ENCODE measurements around the gene DST. TPM values are rescaled to one million over a fixed set of nuclear protein-coding genes. Genes with fewer than 3 reads are reported as not detected.
"Not testable (repeated sequence)": the region's sequence is repeated elsewhere in the genome, so short reads cannot be mapped to it uniquely, and the experiment has no call there.

DST gene
- total RNA-seq, 2 experiments from 2014 or later = 0.76 to 0.79 TPM

- Mint-ChIP-seq H3K4me3 (no peak overlapping the region), H3K36me3 (ENCODE audit: low read depth) (no peaks in the 10 kb centered on the region), H3K27me3 (ENCODE audit: low read depth) (no peaks in the 10 kb centered on the region), H3K9me3 (ENCODE audit: insufficient read depth) (peaks cover 3% of the 10 kb centered on the region), H3K4me1 (ENCODE audit: low read depth) (no peaks in the 10 kb centered on the region), H3K27ac (no peak overlapping the region)
- CTCF ChIA-PET = interaction anchor here (1.3 to 2.4 kb wide), 2 partner anchors 10 to 12 kb away, joined by 5 to 15 read pairs; no protein-coding TSS in a partner anchor
- ATAC-seq = no peak
- POLR2A ChIA-PET = no interaction called here
- DNase-seq = no peak
Observed at GRCh38 chr6:56580271-56580670, 62.4 kb downstream of the DST start.

DNA sequence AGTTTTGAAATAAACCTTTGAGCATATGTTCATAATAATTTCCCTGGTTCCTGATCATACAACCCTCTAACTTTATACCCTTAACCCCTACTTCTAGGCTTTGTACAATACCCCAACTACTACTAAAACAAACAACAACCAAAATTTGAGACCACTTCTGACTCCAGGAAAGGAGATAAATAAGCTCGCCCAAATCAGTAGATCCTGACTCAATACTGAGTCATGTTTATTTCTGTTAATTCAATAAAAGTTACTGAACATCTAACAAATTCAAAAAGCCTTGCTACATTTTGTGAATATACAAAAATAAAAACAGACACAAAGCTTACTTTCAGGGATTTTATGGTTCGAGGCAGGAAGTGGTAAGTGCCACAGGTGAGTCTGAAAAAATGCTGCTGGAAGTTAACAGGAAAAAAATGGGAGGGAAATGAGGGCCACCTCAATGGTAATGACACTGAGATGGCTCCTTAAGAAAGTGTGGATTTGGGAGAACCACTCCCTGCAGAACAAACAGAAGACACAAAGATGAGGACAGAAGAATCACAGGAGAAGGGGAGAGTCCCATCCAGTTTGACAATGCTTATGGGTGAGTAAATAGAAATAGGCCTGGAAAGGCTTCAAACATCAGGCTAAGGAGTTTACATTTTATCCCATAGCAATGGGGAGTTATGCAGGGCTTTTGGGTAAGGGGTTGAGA lies 63.4 kb downstream of the DST start:
- ATAC-seq = no peak
- ChIA-PET CTCF (no interaction called here), POLR2A (no interaction called here)
- Mint-ChIP-seq H3K27ac (no peak overlapping the region), H3K4me3 (no peak overlapping the region), H3K36me3 (ENCODE audit: low read depth) (no peaks in the 10 kb centered on the region), H3K9me3 (ENCODE audit: insufficient read depth) (peaks cover 3% of the 10 kb centered on the region), H3K4me1 (ENCODE audit: low read depth) (no peaks in the 10 kb centered on the region), H3K27me3 (ENCODE audit: low read depth) (no peaks in the 10 kb centered on the region)
- DNase-seq = no peak

GRCh38 chr6:56575736-56576135 lies 67.0 kb downstream of the DST start:
- H3K4me1 Mint-ChIP-seq (ENCODE audit: low read depth) = no peaks in the 10 kb centered on the region
- no peak overlapping the region for H3K27ac Mint-ChIP-seq
- no peak overlapping the region for H3K4me3 Mint-ChIP-seq
- DNase-seq (no peak), ATAC-seq (no peak)
- ChIA-PET POLR2A (no interaction called here), CTCF (interaction anchor here (1.2 kb wide), 1 partner anchor 17 kb away, joined by 3 read pairs; no protein-coding TSS in a partner anchor)
- H3K27me3 Mint-ChIP-seq (ENCODE audit: low read depth) = no peaks in the 10 kb centered on the region
- no peaks in the 10 kb centered on the region for H3K36me3 Mint-ChIP-seq (ENCODE audit: low read depth)
- H3K9me3 Mint-ChIP-seq (ENCODE audit: insufficient read depth) = no peaks in the 10 kb centered on the region

DNA sequence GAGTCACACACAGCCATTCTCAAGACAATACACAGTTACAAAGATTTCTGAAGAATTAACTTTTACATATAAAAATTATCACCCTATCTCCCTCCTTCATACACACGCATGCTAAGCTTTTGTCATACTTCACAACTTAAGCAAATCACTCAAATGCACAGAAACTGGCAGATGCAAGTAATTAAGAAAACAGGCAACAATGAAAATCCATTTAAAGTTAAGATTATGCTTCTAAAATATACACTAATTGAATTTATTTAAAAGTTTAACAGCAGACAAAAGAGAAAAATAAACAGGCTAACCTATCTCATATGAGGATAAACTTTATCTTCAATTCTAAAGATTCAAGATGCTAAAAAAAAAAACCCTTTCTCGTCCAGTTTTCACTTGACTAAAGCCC lies 68.4 kb downstream of the DST start:
- H3K4me3 Mint-ChIP-seq = no peak overlapping the region
- DNase-seq = no peak
- ChIA-PET POLR2A (no interaction called here), CTCF (no interaction called here)
- H3K9me3 Mint-ChIP-seq (ENCODE audit: insufficient read depth) = no peaks in the 10 kb centered on the region
- no peaks in the 10 kb centered on the region for H3K4me1 Mint-ChIP-seq (ENCODE audit: low read depth)
- no peaks in the 10 kb centered on the region for H3K36me3 Mint-ChIP-seq (ENCODE audit: low read depth)
- H3K27me3 Mint-ChIP-seq (ENCODE audit: low read depth) = no peaks in the 10 kb centered on the region
- no peak for ATAC-seq
- no peak overlapping the region for H3K27ac Mint-ChIP-seq

DNA sequence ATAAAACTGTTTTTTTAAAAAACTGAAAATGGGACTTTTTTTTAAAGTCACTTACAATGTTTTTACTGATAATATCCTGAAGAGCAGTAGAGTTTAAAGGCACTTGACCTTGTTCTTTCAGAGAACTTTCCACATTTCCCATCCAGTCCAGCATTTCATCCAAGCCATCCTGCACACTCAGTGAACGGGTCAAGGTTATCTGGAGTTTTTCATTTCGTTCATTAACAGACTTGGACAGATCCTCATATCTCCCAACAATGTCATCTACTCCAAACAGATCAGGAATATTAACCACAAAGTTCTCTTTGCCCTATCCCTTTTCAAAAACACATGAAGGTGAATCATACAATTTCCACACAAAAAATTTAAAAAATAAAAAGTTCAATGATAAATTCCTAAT lies 69.1 kb downstream of the DST start:
- no peaks in the 10 kb centered on the region for H3K9me3 Mint-ChIP-seq (ENCODE audit: insufficient read depth)
- H3K36me3 Mint-ChIP-seq (ENCODE audit: low read depth) = no peaks in the 10 kb centered on the region
- ChIA-PET POLR2A (no interaction called here), CTCF (no interaction called here)
- H3K27me3 Mint-ChIP-seq (ENCODE audit: low read depth) = no peaks in the 10 kb centered on the region
- DNase-seq = no peak
- no peak overlapping the region for H3K27ac Mint-ChIP-seq
- no peaks in the 10 kb centered on the region for H3K4me1 Mint-ChIP-seq (ENCODE audit: low read depth)
- no peak overlapping the region for H3K4me3 Mint-ChIP-seq
- ATAC-seq = no peak

- ATAC-seq (no peak), DNase-seq (no peak)
- no peaks in the 10 kb centered on the region for H3K4me1 Mint-ChIP-seq (ENCODE audit: low read depth)
- H3K9me3 Mint-ChIP-seq (ENCODE audit: insufficient read depth) = no peaks in the 10 kb centered on the region
- no peak overlapping the region for H3K4me3 Mint-ChIP-seq
- no peaks in the 10 kb centered on the region for H3K27me3 Mint-ChIP-seq (ENCODE audit: low read depth)
- no peak overlapping the region for H3K27ac Mint-ChIP-seq
- H3K36me3 Mint-ChIP-seq (ENCODE audit: low read depth) = no peaks in the 10 kb centered on the region
- POLR2A ChIA-PET = no interaction called here
- CTCF ChIA-PET = no interaction called here
Observed at GRCh38 chr6:56572788-56573471, 69.8 kb downstream of the DST start.

DNA sequence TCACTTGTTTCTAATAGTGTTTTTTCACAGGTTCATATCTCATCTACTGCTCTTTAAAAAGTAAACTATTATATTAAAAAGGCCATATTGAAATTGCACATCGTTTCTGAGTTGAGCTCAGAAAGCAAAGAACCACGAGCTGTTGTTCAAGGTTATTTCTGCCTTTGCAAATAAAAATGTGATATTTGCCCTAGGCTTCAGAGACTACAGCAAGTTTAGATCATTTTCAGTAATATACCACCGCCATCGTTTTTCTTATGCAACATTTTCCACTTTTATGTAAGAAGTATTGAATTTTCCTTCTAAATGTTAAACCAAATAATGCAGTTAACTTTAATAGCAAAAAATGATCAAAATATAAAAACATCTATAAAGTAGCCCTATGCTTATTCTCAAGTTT lies 71.1 kb downstream of the DST start:
- Mint-ChIP-seq H3K36me3 (ENCODE audit: low read depth) (no peaks in the 10 kb centered on the region), H3K9me3 (ENCODE audit: insufficient read depth) (no peaks in the 10 kb centered on the region), H3K4me3 (no peak overlapping the region), H3K27ac (no peak overlapping the region), H3K4me1 (ENCODE audit: low read depth) (no peaks in the 10 kb centered on the region), H3K27me3 (ENCODE audit: low read depth) (no peaks in the 10 kb centered on the region)
- DNase-seq = no peak
- CTCF ChIA-PET = interaction anchor here (1.1 to 2.8 kb wide), 4 partner anchors 10 to 167 kb away, joined by 3 to 21 read pairs (median 10); no protein-coding TSS in a partner anchor
- POLR2A ChIA-PET = no interaction called here
- ATAC-seq = no peak

GRCh38 chr6:56570413-56571359 lies 72.0 kb downstream of the DST start:
- no peak for ATAC-seq
- ChIA-PET POLR2A (no interaction called here), CTCF (interaction anchor here (0.6 to 2.8 kb wide), 13 partner anchors 9 to 217 kb away, joined by 3 to 21 read pairs (median 4); no protein-coding TSS in a partner anchor)
- Mint-ChIP-seq H3K27me3 (ENCODE audit: low read depth) (no peaks in the 10 kb centered on the region), H3K4me1 (ENCODE audit: low read depth) (no peaks in the 10 kb centered on the region), H3K36me3 (ENCODE audit: low read depth) (no peaks in the 10 kb centered on the region), H3K27ac (no peak overlapping the region), H3K9me3 (ENCODE audit: insufficient read depth) (no peaks in the 10 kb centered on the region), H3K4me3 (no peak overlapping the region)
- DNase-seq = no peak

DNA sequence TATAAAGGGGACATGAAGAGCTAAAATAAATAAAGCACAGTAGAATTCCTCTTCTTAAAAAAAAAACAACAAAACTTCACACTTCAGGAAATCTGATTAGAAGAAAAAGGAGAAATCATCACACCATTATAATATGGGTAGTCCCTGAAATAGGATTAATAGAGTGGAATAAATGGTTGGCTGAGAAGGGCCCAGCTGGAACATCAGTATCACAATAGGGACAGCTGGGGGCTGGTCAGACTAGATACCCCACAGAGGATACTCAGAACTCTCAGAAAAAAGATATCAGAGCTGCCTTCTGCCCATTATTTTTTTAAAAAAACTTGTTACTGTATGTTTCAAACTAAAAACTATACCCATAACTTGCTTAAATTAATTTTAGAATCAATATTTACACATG lies 75.2 kb downstream of the DST start:
- ChIA-PET CTCF (no interaction called here), POLR2A (no interaction called here)
- no peak for ATAC-seq
- no peaks in the 10 kb centered on the region for H3K9me3 Mint-ChIP-seq (ENCODE audit: insufficient read depth)
- no peak overlapping the region for H3K27ac Mint-ChIP-seq
- H3K4me1 Mint-ChIP-seq (ENCODE audit: low read depth) = no peaks in the 10 kb centered on the region
- no peaks in the 10 kb centered on the region for H3K36me3 Mint-ChIP-seq (ENCODE audit: low read depth)
- DNase-seq = no peak
- H3K27me3 Mint-ChIP-seq (ENCODE audit: low read depth) = no peaks in the 10 kb centered on the region
- H3K4me3 Mint-ChIP-seq = no peak overlapping the region

DNA sequence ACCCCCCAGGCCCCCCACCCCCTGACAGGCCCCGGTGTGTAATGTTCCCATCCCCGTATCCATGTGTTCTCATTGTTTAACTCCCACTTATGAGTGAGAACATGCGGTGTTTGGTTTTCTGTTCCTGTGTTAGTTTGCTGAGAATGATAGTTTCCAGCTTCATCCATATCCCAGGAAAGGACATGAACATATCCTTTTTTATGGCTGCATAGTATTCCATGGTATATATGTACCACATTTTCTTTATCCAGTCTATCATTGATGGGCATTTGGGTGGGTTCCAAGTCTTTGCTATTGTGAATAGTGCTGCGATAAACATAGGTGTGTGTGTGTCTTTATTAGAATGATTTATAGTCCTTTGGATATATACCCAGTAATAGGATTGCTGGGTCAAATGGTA lies 80.0 kb downstream of the DST start:
- H3K36me3 Mint-ChIP-seq (ENCODE audit: low read depth); H3K27ac Mint-ChIP-seq; H3K27me3 Mint-ChIP-seq (ENCODE audit: low read depth); H3K4me3 Mint-ChIP-seq; CTCF ChIA-PET; DNase-seq; H3K9me3 Mint-ChIP-seq (ENCODE audit: insufficient read depth); H3K4me1 Mint-ChIP-seq (ENCODE audit: low read depth); ATAC-seq; POLR2A ChIA-PET: not testable (repeated sequence)

DNA sequence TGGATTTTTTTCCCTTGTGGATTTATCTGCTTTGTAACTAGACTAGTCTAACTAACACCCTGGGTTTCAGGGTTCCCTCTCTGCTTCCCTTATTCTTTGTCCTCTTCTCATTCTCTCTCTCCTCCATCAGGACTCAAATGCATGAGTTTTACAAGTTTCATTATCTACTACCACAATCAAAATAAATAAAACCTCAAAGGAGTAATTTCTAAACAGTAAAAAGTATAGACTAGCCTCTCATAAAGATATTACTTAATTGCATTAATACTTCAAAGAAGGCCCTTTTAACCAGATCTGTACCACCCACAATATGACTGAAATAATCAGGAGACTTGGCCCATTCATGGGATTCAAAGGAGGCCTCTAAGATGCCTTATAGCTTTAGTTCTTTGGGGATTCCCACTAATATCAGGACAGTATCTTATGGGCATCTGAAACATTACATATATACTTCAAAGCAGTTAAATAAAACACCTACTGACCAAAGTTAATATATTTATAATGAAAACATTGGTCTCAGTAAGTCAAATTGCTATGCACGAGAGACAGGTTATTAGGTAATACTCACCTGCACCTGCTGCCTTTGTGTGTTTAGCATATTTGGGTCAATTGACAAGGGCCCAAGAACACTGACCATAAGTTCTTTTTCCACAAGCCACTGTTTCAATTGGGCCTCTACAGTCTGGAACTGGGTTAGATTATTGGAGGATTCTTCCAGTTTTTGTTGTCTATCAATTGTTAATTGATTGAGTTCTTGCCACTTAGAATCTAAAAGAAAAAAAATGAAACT lies 85.7 kb downstream of the DST start:
- ATAC-seq (no peak), DNase-seq (no peak)
- ChIA-PET CTCF (no interaction called here), POLR2A (no interaction called here)
- Mint-ChIP-seq H3K4me3 (no peak overlapping the region), H3K4me1 (ENCODE audit: low read depth) (no peaks in the 10 kb centered on the region), H3K27ac (no peak overlapping the region), H3K9me3 (ENCODE audit: insufficient read depth) (no peaks in the 10 kb centered on the region), H3K36me3 (ENCODE audit: low read depth) (no peaks in the 10 kb centered on the region), H3K27me3 (ENCODE audit: low read depth) (peaks cover 6% of the 10 kb centered on the region)

Measured in activated CD8-positive, alpha-beta T cell treated with anti-CD3 and anti-CD28 coated beads, Interleukin-2, amount 10 ng/mL, durations not matched to agents 7 days and 5 days (primary cell).